GM23338 (cell line): Measurements from ENCODE around the gene OAT. TPM values are rescaled to one million over a fixed set of nuclear protein-coding genes. Genes with fewer than 3 reads are reported as not detected.

Experiments
- ATAC-seq: fragments of 200-7000 bp; cut with Tn5 transposase; 3 replicates; pipeline ENCODE4 v1.9.1; 2020
- DNase-seq: peaks from one replicate; pipeline ENCODE4 v3.0.0-alpha.2; 2015; ENCODE audit warnings: low spot score
- H2AFZ ChIP-seq: fragments of 200-600 bp; sonication (generic); 2 replicates; pipeline ENCODE4 v1.8.0; 2016; ENCODE audit warnings: antibody characterized with exemption, mild to moderate bottlenecking, moderate library complexity
- H3F3A ChIP-seq: fragments of 200-600 bp; sonication (generic); replicated peaks from 2 replicates; pipeline ENCODE4 v1.8.0; 2017; ENCODE audit warnings: antibody characterized with exemption, mixed run types, low read depth
- H3K27ac ChIP-seq: fragments of 200-600 bp; sonication (generic); 2 replicates; pipeline ENCODE4 v1.6.1; 2016; ENCODE audit warnings: low read depth
- H3K27me3 ChIP-seq: fragments of 200-600 bp; sonication (generic); 2 replicates; pipeline ENCODE4 v1.8.0; 2016; ENCODE audit warnings: mild to moderate bottlenecking, mixed run types, moderate library complexity; ENCODE audit not compliant: insufficient read depth
- H3K36me3 ChIP-seq: fragments of 200-600 bp; sonication (generic); 2 replicates; pipeline ENCODE4 v1.8.0; 2016; ENCODE audit warnings: mild to moderate bottlenecking; ENCODE audit not compliant: insufficient read depth
- H3K4me1 ChIP-seq: fragments of 200-600 bp; sonication (generic); 2 replicates; pipeline ENCODE4 v1.8.0; 2016; ENCODE audit warnings: mild to moderate bottlenecking, moderate library complexity; ENCODE audit not compliant: insufficient read depth
- H3K4me2 ChIP-seq: fragments of 200-600 bp; sonication (generic); 2 replicates; pipeline ENCODE4 v1.7.1; 2017; ENCODE audit warnings: mixed run types
- H3K4me3 ChIP-seq: fragments of 200-600 bp; sonication (generic); 2 replicates; pipeline ENCODE4 v1.6.1; 2016; ENCODE audit warnings: mixed run types
- H3K79me2 ChIP-seq: fragments of 200-600 bp; sonication (generic); replicated peaks from 2 replicates; pipeline ENCODE4 v1.8.0; 2017; ENCODE audit warnings: mild to moderate bottlenecking; ENCODE audit not compliant: insufficient read depth
- H3K9me2 ChIP-seq: fragments of 200-600 bp; sonication (generic); 2 replicates; pipeline ENCODE4 v1.8.0; 2017; ENCODE audit not compliant: insufficient read depth
- H4K20me1 ChIP-seq: fragments of 200-600 bp; sonication (generic); replicated peaks from 2 replicates; pipeline ENCODE4 v1.8.0; 2017; ENCODE audit warnings: mild to moderate bottlenecking; ENCODE audit not compliant: insufficient read depth
- H3K27ac Mint-ChIP-seq: 2 replicates; pipeline ENCODE4 v1.8.0; 2020; ENCODE audit warnings: inconsistent platforms, mild to moderate bottlenecking, moderate library complexity, mixed read lengths
- H3K27me3 Mint-ChIP-seq: 3 replicates; pipeline ENCODE4 v1.8.0; 2022; ENCODE audit warnings: low read depth, mild to moderate bottlenecking, moderate library complexity, mixed read lengths, inconsistent platforms; ENCODE audit not compliant: insufficient read depth, poor library complexity
- H3K36me3 Mint-ChIP-seq: 3 replicates; pipeline ENCODE4 v1.8.0; 2021; ENCODE audit warnings: low read depth, mild to moderate bottlenecking, inconsistent platforms, moderate library complexity, mixed read lengths
- H3K4me1 Mint-ChIP-seq: 3 replicates; pipeline ENCODE4 v1.8.0; 2020; ENCODE audit warnings: mild to moderate bottlenecking, inconsistent platforms, mixed read lengths
- H3K4me3 Mint-ChIP-seq: 3 replicates; pipeline ENCODE4 v1.8.0; 2021; ENCODE audit warnings: moderate library complexity, mild to moderate bottlenecking, inconsistent platforms, mixed read lengths
- H3K9me3 Mint-ChIP-seq: 3 replicates; pipeline ENCODE4 v1.8.0; 2020; ENCODE audit warnings: moderate library complexity, mild to moderate bottlenecking, inconsistent platforms, mixed read lengths
- CREB1 ChIP-seq: fragments of 250-450 bp; sonication (Bioruptor Pico); IDR thresholded peaks from 2 replicates; pipeline ENCODE4 v1.5.0; 2020; ENCODE audit warnings: low read depth, mild to moderate bottlenecking, moderate library complexity
- ETS1 ChIP-seq: IDR thresholded peaks from 2 replicates; pipeline ENCODE4 v1.6.1; 2016; ENCODE audit warnings: antibody characterized with exemption
- EZH2 ChIP-seq: fragments of 200-600 bp; sonication (generic); IDR thresholded peaks from one replicate; pipeline ENCODE4 v1.8.0; 2017; ENCODE audit warnings: antibody characterized with exemption, mild to moderate bottlenecking, low read depth; ENCODE audit not compliant: unreplicated experiment
- EZH2phosphoT487 ChIP-seq: fragments of 200-600 bp; sonication (generic); IDR thresholded peaks from one replicate; pipeline ENCODE4 v1.8.1; 2018; ENCODE audit warnings: antibody characterized with exemption; ENCODE audit not compliant: unreplicated experiment
- JUNB ChIP-seq: IDR thresholded peaks from one replicate; pipeline ENCODE4 v1.6.1; 2016; ENCODE audit warnings: antibody characterized with exemption; ENCODE audit not compliant: unreplicated experiment
- ZNF462 ChIP-seq: fragments of 250-450 bp; sonication (Bioruptor Pico); IDR thresholded peaks from 2 replicates; pipeline ENCODE4 v1.5.0; 2020; ENCODE audit warnings: mild to moderate bottlenecking, moderate library complexity
- polyA plus RNA-seq: library from polyadenylated mRNA; unstranded; fragments of >200 nt; fragmentation: Nextera tagmentation; extraction: Ambion mirVana; gene quantifications from 2 replicates; pipeline ENCODE4 v1.2.1, GENCODE V29; 2016
- total RNA-seq: library from RNA; depleted of rRNA; stranded (reverse); fragments of >200 nt; shearing (Covaris generic); gene quantifications from 2 replicates; pipeline ENCODE4 v1.2.3, GENCODE V29; 2014

Gene OAT
- total and polyA plus RNA-seq, 2 experiments from 2014 or later = 131 to 139 TPM

- Histone ChIP-seq H3K4me1 (peaks cover 10% of the 10 kb centered on the region), H2AFZ (no peak overlapping the region), H3K79me2 (no peaks in the 10 kb centered on the region), H3F3A (no peaks in the 10 kb centered on the region), H3K4me2 (no peak overlapping the region), H3K36me3 (no peaks in the 10 kb centered on the region), H3K4me3 (no peak overlapping the region), H3K9me2 (no peaks in the 10 kb centered on the region), H4K20me1 (no peaks in the 10 kb centered on the region), H3K27me3 (no peaks in the 10 kb centered on the region), H3K27ac (no peak overlapping the region)
- no peak for DNase-seq
- H3K9me3 Mint-ChIP-seq = no peaks in the 10 kb centered on the region
- no peak for ATAC-seq
- TF ChIP-seq EZH2 (no peak), ZNF462 (CRISPR knock-in tag) (no peak)
- peaks cover 29% of the 10 kb centered on the region for H3K4me1 Mint-ChIP-seq
- H3K36me3 Mint-ChIP-seq = no peaks in the 10 kb centered on the region
- peaks cover 17% of the 10 kb centered on the region for H3K27me3 Mint-ChIP-seq
- H3K4me3 Mint-ChIP-seq = no peak overlapping the region
- H3K27ac Mint-ChIP-seq = no peak overlapping the region
These were observed 65.5 kb downstream of the OAT start for GRCh38 chr10:124353091-124353815.

GRCh38 chr10:124351481-124352220 is 67.1 kb downstream of the OAT start:
- H3K27ac Mint-ChIP-seq = no peak overlapping the region
- no peaks in the 10 kb centered on the region for H4K20me1 ChIP-seq
- H3K9me3 Mint-ChIP-seq = no peaks in the 10 kb centered on the region
- peaks cover 13% of the 10 kb centered on the region for H3K27me3 Mint-ChIP-seq
- ATAC-seq = no peak
- peaks cover 20% of the 10 kb centered on the region for H3K4me1 Mint-ChIP-seq
- H3K36me3 ChIP-seq = no peaks in the 10 kb centered on the region
- no peak overlapping the region for H2AFZ ChIP-seq
- no peak overlapping the region for H3K4me3 ChIP-seq
- H3K27ac ChIP-seq = no peak overlapping the region
- no peak overlapping the region for H3K4me3 Mint-ChIP-seq
- no peak overlapping the region for H3K4me2 ChIP-seq
- peaks cover 4% of the 10 kb centered on the region; the same call in 1 of the 2 replicates for H3K4me1 ChIP-seq
- DNase-seq = no peak
- H3F3A ChIP-seq = no peaks in the 10 kb centered on the region
- no peaks in the 10 kb centered on the region for H3K27me3 ChIP-seq
- no peaks in the 10 kb centered on the region for H3K9me2 ChIP-seq
- no peaks in the 10 kb centered on the region for H3K79me2 ChIP-seq
- H3K36me3 Mint-ChIP-seq = no peaks in the 10 kb centered on the region
- TF ChIP-seq EZH2phosphoT487 (no peak), EZH2 (no peak), JUNB (no peak), ETS1 (no peak), CREB1 (CRISPR knock-in tag) (no peak)
